ENCODE data around the gene NRM. TPM values are rescaled to one million over a fixed set of nuclear protein-coding genes. Genes with fewer than 3 reads are reported as not detected.

The NRM gene
- total and polyA plus RNA-seq, 2 of the 13 experiments (the other 11 are each of a cell fraction or from before 2014, with no cell fraction given): 12.5 to 16.0 TPM

DNA sequence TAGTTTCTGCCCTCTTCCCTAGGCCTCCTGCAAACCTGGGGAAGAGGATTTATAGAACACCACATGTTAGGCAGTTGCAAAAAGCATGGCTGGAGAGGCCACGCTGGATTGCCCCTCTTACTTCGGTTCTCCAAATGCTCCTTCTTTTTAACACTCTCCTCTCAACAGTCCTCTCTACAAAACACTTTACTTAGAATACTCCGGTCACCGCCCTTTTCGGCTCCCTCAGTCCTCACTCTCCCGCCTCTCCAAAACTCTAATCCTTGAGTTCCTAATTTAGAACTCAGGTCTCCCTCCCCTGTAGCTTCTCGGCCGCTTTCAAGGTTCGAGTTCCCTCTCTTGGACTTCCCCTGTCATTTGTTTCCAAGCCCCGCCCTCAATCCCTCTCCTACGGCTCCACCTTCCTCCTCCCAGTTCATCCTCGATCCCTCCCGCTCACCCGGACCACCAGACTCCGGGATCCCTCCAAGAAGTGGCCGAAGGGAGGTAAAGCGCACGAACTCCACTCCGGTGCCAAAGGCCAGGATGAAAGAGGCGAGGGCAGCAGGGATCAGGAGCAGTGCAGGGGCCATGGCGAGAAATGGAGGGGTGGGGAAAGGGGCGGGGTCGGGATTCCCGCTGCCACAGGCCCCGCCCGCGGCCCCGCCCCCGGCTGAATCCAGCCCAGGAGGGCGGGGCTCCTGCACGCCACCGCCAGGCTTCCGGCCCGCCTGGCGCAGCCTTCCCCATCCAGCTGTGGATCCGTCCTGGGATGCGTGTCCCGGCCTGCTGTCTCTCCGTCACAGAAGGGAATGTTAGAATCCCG is at the start of gene NRM (continued):
- TF ChIP-seq, protein P1, sequence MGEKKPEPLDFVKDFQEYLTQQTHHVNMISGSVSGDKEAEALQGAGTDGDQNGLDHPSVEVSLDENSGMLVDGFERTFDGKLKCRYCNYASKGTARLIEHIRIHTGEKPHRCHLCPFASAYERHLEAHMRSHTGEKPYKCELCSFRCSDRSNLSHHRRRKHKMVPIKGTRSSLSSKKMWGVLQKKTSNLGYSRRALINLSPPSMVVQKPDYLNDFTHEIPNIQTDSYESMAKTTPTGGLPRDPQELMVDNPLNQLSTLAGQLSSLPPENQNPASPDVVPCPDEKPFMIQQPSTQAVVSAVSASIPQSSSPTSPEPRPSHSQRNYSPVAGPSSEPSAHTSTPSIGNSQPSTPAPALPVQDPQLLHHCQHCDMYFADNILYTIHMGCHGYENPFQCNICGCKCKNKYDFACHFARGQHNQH (CRISPR knock-in tag; IDR thresholded peaks at IDR 0.05): peak; percentile 66
- no peak for TF ChIP-seq CHD2 (IDR thresholded peaks at IDR 0.05; ENCODE audit: low read depth, low read length)
- TF ChIP-seq, protein P2, sequence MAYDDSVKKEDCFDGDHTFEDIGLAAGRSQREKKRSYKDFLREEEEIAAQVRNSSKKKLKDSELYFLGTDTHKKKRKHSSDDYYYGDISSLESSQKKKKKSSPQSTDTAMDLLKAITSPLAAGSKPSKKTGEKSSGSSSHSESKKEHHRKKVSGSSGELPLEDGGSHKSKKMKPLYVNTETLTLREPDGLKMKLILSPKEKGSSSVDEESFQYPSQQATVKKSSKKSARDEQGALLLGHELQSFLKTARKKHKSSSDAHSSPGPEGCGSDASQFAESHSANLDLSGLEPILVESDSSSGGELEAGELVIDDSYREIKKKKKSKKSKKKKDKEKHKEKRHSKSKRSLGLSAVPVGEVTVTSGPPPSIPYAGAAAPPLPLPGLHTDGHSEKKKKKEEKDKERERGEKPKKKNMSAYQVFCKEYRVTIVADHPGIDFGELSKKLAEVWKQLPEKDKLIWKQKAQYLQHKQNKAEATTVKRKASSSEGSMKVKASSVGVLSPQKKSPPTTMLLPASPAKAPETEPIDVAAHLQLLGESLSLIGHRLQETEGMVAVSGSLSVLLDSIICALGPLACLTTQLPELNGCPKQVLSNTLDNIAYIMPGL (CRISPR knock-in tag; IDR thresholded peaks at IDR 0.05; ENCODE audit: borderline replicate concordance in 1 of 2, low read depth in 1 of 2): peak; percentile 30 to 52; a peak in 1 of 4 replicates
- no peak for TF ChIP-seq HMG20A (CRISPR knock-in tag; IDR thresholded peaks at IDR 0.05; ENCODE audit: borderline replicate concordance)
- no peak for TF ChIP-seq ZNF24 (IDR thresholded peaks at IDR 0.05)
- TF ChIP-seq, protein P3, sequence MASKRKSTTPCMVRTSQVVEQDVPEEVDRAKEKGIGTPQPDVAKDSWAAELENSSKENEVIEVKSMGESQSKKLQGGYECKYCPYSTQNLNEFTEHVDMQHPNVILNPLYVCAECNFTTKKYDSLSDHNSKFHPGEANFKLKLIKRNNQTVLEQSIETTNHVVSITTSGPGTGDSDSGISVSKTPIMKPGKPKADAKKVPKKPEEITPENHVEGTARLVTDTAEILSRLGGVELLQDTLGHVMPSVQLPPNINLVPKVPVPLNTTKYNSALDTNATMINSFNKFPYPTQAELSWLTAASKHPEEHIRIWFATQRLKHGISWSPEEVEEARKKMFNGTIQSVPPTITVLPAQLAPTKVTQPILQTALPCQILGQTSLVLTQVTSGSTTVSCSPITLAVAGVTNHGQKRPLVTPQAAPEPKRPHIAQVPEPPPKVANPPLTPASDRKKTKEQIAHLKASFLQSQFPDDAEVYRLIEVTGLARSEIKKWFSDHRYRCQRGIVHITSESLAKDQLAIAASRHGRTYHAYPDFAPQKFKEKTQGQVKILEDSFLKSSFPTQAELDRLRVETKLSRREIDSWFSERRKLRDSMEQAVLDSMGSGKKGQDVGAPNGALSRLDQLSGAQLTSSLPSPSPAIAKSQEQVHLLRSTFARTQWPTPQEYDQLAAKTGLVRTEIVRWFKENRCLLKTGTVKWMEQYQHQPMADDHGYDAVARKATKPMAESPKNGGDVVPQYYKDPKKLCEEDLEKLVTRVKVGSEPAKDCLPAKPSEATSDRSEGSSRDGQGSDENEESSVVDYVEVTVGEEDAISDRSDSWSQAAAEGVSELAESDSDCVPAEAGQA (IDR thresholded peaks at IDR 0.05; ENCODE audit: low read depth): no peak
- TF ChIP-seq, protein P3 (CRISPR knock-in tag; IDR thresholded peaks at IDR 0.05; ENCODE audit: borderline replicate concordance): no peak
- TF ChIP-seq, protein P4, sequence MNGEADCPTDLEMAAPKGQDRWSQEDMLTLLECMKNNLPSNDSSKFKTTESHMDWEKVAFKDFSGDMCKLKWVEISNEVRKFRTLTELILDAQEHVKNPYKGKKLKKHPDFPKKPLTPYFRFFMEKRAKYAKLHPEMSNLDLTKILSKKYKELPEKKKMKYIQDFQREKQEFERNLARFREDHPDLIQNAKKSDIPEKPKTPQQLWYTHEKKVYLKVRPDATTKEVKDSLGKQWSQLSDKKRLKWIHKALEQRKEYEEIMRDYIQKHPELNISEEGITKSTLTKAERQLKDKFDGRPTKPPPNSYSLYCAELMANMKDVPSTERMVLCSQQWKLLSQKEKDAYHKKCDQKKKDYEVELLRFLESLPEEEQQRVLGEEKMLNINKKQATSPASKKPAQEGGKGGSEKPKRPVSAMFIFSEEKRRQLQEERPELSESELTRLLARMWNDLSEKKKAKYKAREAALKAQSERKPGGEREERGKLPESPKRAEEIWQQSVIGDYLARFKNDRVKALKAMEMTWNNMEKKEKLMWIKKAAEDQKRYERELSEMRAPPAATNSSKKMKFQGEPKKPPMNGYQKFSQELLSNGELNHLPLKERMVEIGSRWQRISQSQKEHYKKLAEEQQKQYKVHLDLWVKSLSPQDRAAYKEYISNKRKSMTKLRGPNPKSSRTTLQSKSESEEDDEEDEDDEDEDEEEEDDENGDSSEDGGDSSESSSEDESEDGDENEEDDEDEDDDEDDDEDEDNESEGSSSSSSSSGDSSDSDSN (CRISPR knock-in tag; IDR thresholded peaks at IDR 0.05): peak; percentile 25; the same call in 1 of the 2 replicates
- TF ChIP-seq ZNF773 (CRISPR knock-in tag; IDR thresholded peaks at IDR 0.05; ENCODE audit: borderline replicate concordance): 0 out of 2 replicates have a peak, but pooled peaks have one; percentile 67
- TF ChIP-seq SETDB1 (CRISPR knock-in tag; IDR thresholded peaks at IDR 0.05; ENCODE audit: borderline replicate concordance): no peak
- TF ChIP-seq ZNF766 (CRISPR knock-in tag; IDR thresholded peaks at IDR 0.05; ENCODE audit: borderline replicate concordance): peak; percentile 55; the same call in 1 of the 2 replicates
- TF ChIP-seq ZNF552 (CRISPR knock-in tag; IDR thresholded peaks at IDR 0.05; ENCODE audit: borderline replicate concordance): no peak
- TF ChIP-seq ZNF274 (CRISPR knock-in tag; IDR thresholded peaks at IDR 0.05): no peak; the same call in 1 of the 2 replicates
- TF ChIP-seq ZNF430 (CRISPR knock-in tag; IDR thresholded peaks at IDR 0.05): 0 out of 2 replicates have a peak, but pooled peaks have one; percentile 13
- TF ChIP-seq ZNF879 (CRISPR knock-in tag; IDR thresholded peaks at IDR 0.05): no peak
- TF ChIP-seq ZNF792 (CRISPR knock-in tag; IDR thresholded peaks at IDR 0.05): peak; percentile 67; the same call in 1 of the 2 replicates
- no peak for TF ChIP-seq SOX13 (IDR thresholded peaks at IDR 0.05)
- TF ChIP-seq SOX13 (CRISPR knock-in tag; conservative IDR thresholded peaks at IDR 0.05 in 1 of 2, IDR thresholded peaks at IDR 0.05 in 1 of 2): peak in 1 of 2 experiments; percentile 15; a peak in 1 of 4 replicates

All from HepG2 (cell line).